HepG2 (cell line): Measurements from ENCODE around the gene KISS1R. TPM values are rescaled to one million over a fixed set of nuclear protein-coding genes. Genes with fewer than 3 reads are reported as not detected.
A peak's percentile ranks its signal among the peaks of the same experiment; 100 is the strongest.

Source experiments
- GRHL1 ChIP-seq: sonication (generic); formaldehyde crosslinking; conservative IDR thresholded peaks from 2 replicates; pipeline ENCODE4 v1.8.0; 2022; ENCODE audit warnings: missing genetic modification reagents
- HOXA9 ChIP-seq: sonication (generic); formaldehyde crosslinking; IDR thresholded peaks from 2 replicates; pipeline ENCODE4 v1.8.1; 2022; ENCODE audit warnings: missing genetic modification reagents, mild to moderate bottlenecking, moderate library complexity, borderline replicate concordance
- LCORL ChIP-seq, 2 experiments: fragments of 450-650 bp in 1 of 2; sonication (generic) in 1 of 2; formaldehyde crosslinking in 1 of 2; IDR thresholded peaks; 2 replicates each; pipeline versions ENCODE4 v1.5.0 to v1.6.1; 2017 to 2020; ENCODE audit warnings: antibody characterized with exemption in 1 of 2, missing genetic modification reagents in 1 of 2
- MEIS1 ChIP-seq: sonication (generic); formaldehyde crosslinking; IDR thresholded peaks from 2 replicates; pipeline ENCODE4 v1.9.0; 2021; ENCODE audit warnings: mild to moderate bottlenecking, missing genetic modification reagents, moderate library complexity, borderline replicate concordance
- NFIB ChIP-seq: sonication (generic); formaldehyde crosslinking; IDR thresholded peaks from 2 replicates; pipeline ENCODE4 v1.9.0; 2021; ENCODE audit warnings: missing genetic modification reagents, mild to moderate bottlenecking, borderline replicate concordance
- NFYC ChIP-seq: IDR thresholded peaks from 2 replicates; pipeline ENCODE4 v1.6.1; 2016; ENCODE audit warnings: missing genetic modification reagents, missing compliant biosample characterization
- NPAS2 ChIP-seq: sonication (generic); formaldehyde crosslinking; IDR thresholded peaks from 2 replicates; pipeline ENCODE4 v1.8.0; 2022; ENCODE audit warnings: mild to moderate bottlenecking, missing genetic modification reagents, borderline replicate concordance
- ONECUT2 ChIP-seq: sonication (generic); formaldehyde crosslinking; IDR thresholded peaks from 2 replicates; pipeline ENCODE4 v1.4.0; 2020; ENCODE audit warnings: missing genetic modification reagents
- SNAI1 ChIP-seq: sonication (generic); formaldehyde crosslinking; IDR thresholded peaks from 2 replicates; pipeline ENCODE4 v1.5.0; 2020; ENCODE audit warnings: mild to moderate bottlenecking, missing genetic modification reagents, borderline replicate concordance
- SRY ChIP-seq: sonication (generic); formaldehyde crosslinking; IDR thresholded peaks from 2 replicates; pipeline ENCODE4 v1.8.0; 2022; ENCODE audit warnings: mild to moderate bottlenecking, missing genetic modification reagents
- TARDBP ChIP-seq: sonication (generic); formaldehyde crosslinking; IDR thresholded peaks from 2 replicates; pipeline ENCODE4 v1.8.0; 2022; ENCODE audit warnings: mild to moderate bottlenecking, missing genetic modification reagents
- TOPORS ChIP-seq: sonication (generic); formaldehyde crosslinking; IDR thresholded peaks from 2 replicates; pipeline ENCODE4 v1.8.0; 2023; ENCODE audit warnings: mild to moderate bottlenecking, missing genetic modification reagents
- ZBTB8A ChIP-seq: sonication (generic); formaldehyde crosslinking; IDR thresholded peaks from 2 replicates; pipeline ENCODE4 v1.4.0; 2020; ENCODE audit warnings: mild to moderate bottlenecking, low read depth, missing genetic modification reagents, borderline replicate concordance
- ZNF468 ChIP-seq: sonication (generic); formaldehyde crosslinking; IDR thresholded peaks from 2 replicates; pipeline ENCODE4 v1.8.0; 2022; ENCODE audit warnings: mild to moderate bottlenecking, moderate library complexity, missing genetic modification reagents
- ZNF558 ChIP-seq: sonication (generic); formaldehyde crosslinking; IDR thresholded peaks from 2 replicates; pipeline ENCODE4 v1.9.0; 2022; ENCODE audit warnings: mild to moderate bottlenecking, missing genetic modification reagents, borderline replicate concordance
- ZNF7 ChIP-seq: IDR thresholded peaks from 2 replicates; pipeline ENCODE4 v1.6.1; 2016; ENCODE audit warnings: missing biosample characterization, missing genetic modification reagents
- ZNF777 ChIP-seq: sonication (generic); formaldehyde crosslinking; IDR thresholded peaks from 2 replicates; pipeline ENCODE4 v1.4.0; 2020; ENCODE audit warnings: missing genetic modification reagents
- polyA plus RNA-seq, 8 experiments: library from polyadenylated mRNA; depleted of rRNA in 3 of 8; stranded (reverse) in 7 of 8; unstranded in 1 of 8; fragments of >200 nt; fragmentation: Illumina TruSeq in 4 of 8; extraction: Trizol in 4 of 8; gene quantifications; 2 replicates each; pipeline versions ENCODE4 v1.2.1 to v1.2.3, GENCODE V29; 2011 to 2016; ENCODE audit warnings: low read depth in 4 of 8, missing spikeins in 1 of 8, mixed read lengths in 1 of 8; ENCODE audit not compliant: insufficient read depth in 1 of 8
- total RNA-seq, 5 experiments: library from RNA; depleted of rRNA; stranded (reverse); fragments of >200 nt; fragmentation: Illumina TruSeq; extraction: Trizol; gene quantifications; 2 replicates each; pipeline ENCODE4 v1.2.3, GENCODE V29; 2016; ENCODE audit warnings: low read depth in 1 of 5
- TF ChIP-seq, protein P1 (sequence below): sonication (generic); formaldehyde crosslinking; IDR thresholded peaks from 2 replicates; pipeline ENCODE4 v1.5.1; 2020; ENCODE audit warnings: mild to moderate bottlenecking, missing genetic modification reagents

KISS1R gene
- total and polyA plus RNA-seq, 2 of the 13 experiments (the other 11 are each of a cell fraction or from before 2014, with no cell fraction given) = 1.1 to 10.2 TPM

GRCh38 chr19:917323-918151, at the start of gene KISS1R (continued):
- TF ChIP-seq GRHL1 (CRISPR knock-in tag) (no peak), ZNF468 (0 out of 2 replicates have a peak, but pooled peaks have one; percentile 79), ZNF558 (CRISPR knock-in tag) (peak; percentile 69; the same call in 1 of the 2 replicates), HOXA9 (no peak), ZBTB8A (CRISPR knock-in tag) (no peak), MEIS1 (CRISPR knock-in tag) (no peak), ZNF777 (peak; percentile 88; the same call in 1 of the 2 replicates), TARDBP (CRISPR knock-in tag) (0 out of 2 replicates have a peak, but pooled peaks have one; percentile 50), LCORL (IDR thresholded peaks at IDR 0.05) (no peak), LCORL (CRISPR knock-in tag; IDR thresholded peaks at IDR 0.05) (peak; percentile 74), TOPORS (CRISPR knock-in tag) (no peak), NFYC (no peak), SRY (0 out of 2 replicates have a peak, but pooled peaks have one; percentile 79), ZNF7 (no peak), NFIB (CRISPR knock-in tag) (no peak), ONECUT2 (CRISPR knock-in tag) (no peak), SNAI1 (CRISPR knock-in tag) (no peak; the same call in 1 of the 2 replicates), NPAS2 (no peak)
- TF ChIP-seq, protein P1, sequence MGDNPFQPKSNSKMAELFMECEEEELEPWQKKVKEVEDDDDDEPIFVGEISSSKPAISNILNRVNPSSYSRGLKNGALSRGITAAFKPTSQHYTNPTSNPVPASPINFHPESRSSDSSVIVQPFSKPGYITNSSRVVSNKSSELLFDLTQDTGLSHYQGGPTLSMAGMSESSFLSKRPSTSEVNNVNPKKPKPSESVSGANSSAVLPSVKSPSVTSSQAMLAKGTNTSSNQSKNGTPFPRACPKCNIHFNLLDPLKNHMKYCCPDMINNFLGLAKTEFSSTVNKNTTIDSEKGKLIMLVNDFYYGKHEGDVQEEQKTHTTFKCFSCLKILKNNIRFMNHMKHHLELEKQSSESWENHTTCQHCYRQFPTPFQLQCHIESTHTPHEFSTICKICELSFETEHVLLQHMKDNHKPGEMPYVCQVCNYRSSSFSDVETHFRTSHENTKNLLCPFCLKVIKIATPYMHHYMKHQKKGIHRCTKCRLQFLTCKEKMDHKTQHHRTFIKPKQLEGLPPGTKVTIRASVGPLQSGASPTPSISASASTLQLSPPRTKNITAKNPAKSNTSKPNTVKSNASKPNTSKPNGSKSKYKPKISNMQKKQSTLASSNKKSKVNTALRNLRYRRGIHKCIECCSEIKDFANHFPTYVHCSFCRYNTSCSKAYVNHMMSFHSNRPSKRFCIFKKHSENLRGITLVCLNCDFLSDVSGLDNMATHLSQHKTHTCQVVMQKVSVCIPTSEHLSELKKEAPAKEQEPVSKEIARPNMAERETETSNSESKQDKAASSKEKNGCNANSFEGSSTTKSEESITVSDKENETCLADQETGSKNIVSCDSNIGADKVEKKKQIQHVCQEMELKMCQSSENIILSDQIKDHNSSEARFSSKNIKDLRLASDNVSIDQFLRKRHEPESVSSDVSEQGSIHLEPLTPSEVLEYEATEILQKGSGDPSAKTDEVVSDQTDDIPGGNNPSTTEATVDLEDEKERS = no peak
